Astrocyte (in vitro differentiated cells and primary cell): Measurements from ENCODE around the gene DEGS2. TPM values are rescaled to one million over a fixed set of nuclear protein-coding genes. Genes with fewer than 3 reads are reported as not detected.

ENCODE experiments used
- DNase-seq: peaks from one replicate; pipeline ENCODE4 v3.0.0-alpha.2; 2010; ENCODE audit warnings: low read depth
- FAIRE-seq: peaks from 2 replicates; lab custom pipeline; 2011; peaks lifted over from hg19 to GRCh38; lab: Jason Lieb, UNC
- H2AFZ ChIP-seq: 2 replicates; pipeline ENCODE4 v1.6.0; 2012; ENCODE audit warnings: low read depth, low read length, inconsistent platforms
- H3K27ac ChIP-seq: 2 replicates; pipeline ENCODE4 v1.5.1; 2011; ENCODE audit warnings: low read depth, low read length, inconsistent platforms
- H3K27me3 ChIP-seq: 2 replicates; pipeline ENCODE4 v1.6.0; 2011; ENCODE audit warnings: low read length, inconsistent platforms; ENCODE audit not compliant: insufficient read depth
- H3K36me3 ChIP-seq: 2 replicates; pipeline ENCODE4 v1.5.1; 2011; ENCODE audit warnings: low read length, inconsistent platforms; ENCODE audit not compliant: insufficient read depth
- H3K4me1 ChIP-seq: 2 replicates; pipeline ENCODE4 v1.5.1; 2011; ENCODE audit warnings: low read length, inconsistent platforms; ENCODE audit not compliant: insufficient read depth
- H3K4me2 ChIP-seq: 2 replicates; pipeline ENCODE4 v1.6.0; 2012; ENCODE audit warnings: low read length, inconsistent platforms
- H3K4me3 ChIP-seq: 2 replicates; pipeline ENCODE4 v1.5.1; 2011; ENCODE audit warnings: low read depth, mild to moderate bottlenecking, low read length, inconsistent platforms; ENCODE audit not compliant: insufficient read depth
- H3K79me2 ChIP-seq: 2 replicates; pipeline ENCODE4 v1.6.0; 2012; ENCODE audit warnings: mild to moderate bottlenecking, low read length, inconsistent platforms; ENCODE audit not compliant: insufficient read depth
- H3K9ac ChIP-seq: 2 replicates; pipeline ENCODE4 v1.6.0; 2012; ENCODE audit warnings: mild to moderate bottlenecking, low read length, inconsistent platforms
- H3K9me3 ChIP-seq: 2 replicates; pipeline ENCODE4 v1.5.1; 2012; ENCODE audit warnings: low read depth, mild to moderate bottlenecking, low read length, inconsistent platforms; ENCODE audit not compliant: insufficient read depth
- H4K20me1 ChIP-seq: 2 replicates; pipeline ENCODE4 v1.6.0; 2012; ENCODE audit warnings: low read length, inconsistent platforms; ENCODE audit not compliant: insufficient read depth
- H3K27ac Mint-ChIP-seq: one replicate; pipeline ENCODE4 v1.8.0; 2021; ENCODE audit warnings: mild to moderate bottlenecking, mixed read lengths; ENCODE audit not compliant: unreplicated experiment
- H3K27me3 Mint-ChIP-seq: one replicate; pipeline ENCODE4 v1.8.0; 2021; ENCODE audit warnings: low read depth, mixed read lengths; ENCODE audit not compliant: unreplicated experiment
- H3K36me3 Mint-ChIP-seq: one replicate; pipeline ENCODE4 v1.8.0; 2021; ENCODE audit warnings: low read depth, mixed read lengths; ENCODE audit not compliant: unreplicated experiment
- H3K4me1 Mint-ChIP-seq: one replicate; pipeline ENCODE4 v1.8.0; 2021; ENCODE audit warnings: low read depth, mixed read lengths; ENCODE audit not compliant: unreplicated experiment
- H3K4me3 Mint-ChIP-seq: one replicate; pipeline ENCODE4 v1.8.0; 2021; ENCODE audit warnings: mild to moderate bottlenecking, moderate library complexity, mixed read lengths; ENCODE audit not compliant: unreplicated experiment
- H3K9me3 Mint-ChIP-seq: one replicate; pipeline ENCODE4 v1.8.0; 2021; ENCODE audit warnings: mild to moderate bottlenecking, mixed read lengths; ENCODE audit not compliant: unreplicated experiment
- CTCF ChIP-seq: IDR thresholded peaks from 2 replicates; pipeline ENCODE4 v1.5.1; 2011; ENCODE audit warnings: low read depth, mild to moderate bottlenecking, inconsistent platforms, low read length, moderate library complexity; ENCODE audit not compliant: insufficient read depth
- EZH2 ChIP-seq: IDR thresholded peaks from 2 replicates; pipeline ENCODE4 v1.6.1; 2012; ENCODE audit warnings: mild to moderate bottlenecking, low read length, inconsistent platforms; ENCODE audit not compliant: insufficient read depth
- total RNA-seq: library from RNA; stranded (reverse); gene quantifications from 2 replicates; pipeline ENCODE4 v1.2.1, GENCODE V29; 2021

The DEGS2 gene
- total RNA-seq, 1 donor from 2014 or later, result not detected

- Histone ChIP-seq H3K4me3 (no peak overlapping the region), H4K20me1 (no peaks in the 10 kb centered on the region), H3K9me3 (peaks cover 8% of the 10 kb centered on the region), H3K9ac (no peak overlapping the region), H3K4me2 (no peak overlapping the region), H2AFZ (no peak overlapping the region), H3K27ac (no peak overlapping the region), H3K79me2 (no peaks in the 10 kb centered on the region), H3K36me3 (no peaks in the 10 kb centered on the region), H3K4me1 (no peaks in the 10 kb centered on the region), H3K27me3 (no peaks in the 10 kb centered on the region)
- H3K9me3 Mint-ChIP-seq, result peaks cover 3% of the 10 kb centered on the region
- H3K27me3 Mint-ChIP-seq, result peaks cover 21% of the 10 kb centered on the region
- H3K4me3 Mint-ChIP-seq, result no peak overlapping the region
- peaks cover 1% of the 10 kb centered on the region for H3K36me3 Mint-ChIP-seq
- H3K4me1 Mint-ChIP-seq, result no peaks in the 10 kb centered on the region
- FAIRE-seq, result no peak
- H3K27ac Mint-ChIP-seq, result no peak overlapping the region
- TF ChIP-seq EZH2 (no peak), CTCF (no peak)
- DNase-seq, result no peak
Measured at GRCh38 chr14:100149851-100150611, 9.4 kb downstream of the DEGS2 start.

- H2AFZ ChIP-seq, result no peak overlapping the region
- Mint-ChIP-seq H3K9me3 (no peaks in the 10 kb centered on the region), H3K4me3 (no peak overlapping the region), H3K27ac (no peak overlapping the region), H3K36me3 (peaks cover 1% of the 10 kb centered on the region), H3K27me3 (peaks cover 20% of the 10 kb centered on the region), H3K4me1 (no peaks in the 10 kb centered on the region)
- no peak overlapping the region for H3K27ac ChIP-seq
- no peaks in the 10 kb centered on the region for H3K4me1 ChIP-seq
- FAIRE-seq, result no peak
- no peak overlapping the region for H3K4me2 ChIP-seq
- no peaks in the 10 kb centered on the region for H4K20me1 ChIP-seq
- H3K36me3 ChIP-seq, result no peaks in the 10 kb centered on the region
- no peak for DNase-seq
- no peak overlapping the region for H3K4me3 ChIP-seq
- TF ChIP-seq CTCF (no peak), EZH2 (no peak)
- H3K9ac ChIP-seq, result no peak overlapping the region
- no peaks in the 10 kb centered on the region for H3K9me3 ChIP-seq
- no peaks in the 10 kb centered on the region for H3K79me2 ChIP-seq
- no peaks in the 10 kb centered on the region for H3K27me3 ChIP-seq
Measured at GRCh38 chr14:100148837-100149731, 10.4 kb downstream of the DEGS2 start.
